GM18505 (cell line): ENCODE measurements around the gene PCDHGA2.
"Not testable (repeated sequence)": the region's sequence is repeated elsewhere in the genome, so short reads cannot be mapped to it uniquely, and the experiment has no call there.

Experiments used
- ATAC-seq: cut with Tn5 transposase; IDR thresholded peaks from one replicate; pipeline ENCODE4 v1.9.1; 2021; ENCODE audit not compliant: unreplicated experiment
- POLR2A ChIP-seq: IDR thresholded peaks from 4 replicates; pipeline ENCODE4 v1.6.1; 2011; ENCODE audit warnings: borderline replicate concordance; ENCODE audit not compliant: insufficient read depth, insufficient read length; ENCODE audit errors: extremely low read depth

The PCDHGA2 gene

DNA sequence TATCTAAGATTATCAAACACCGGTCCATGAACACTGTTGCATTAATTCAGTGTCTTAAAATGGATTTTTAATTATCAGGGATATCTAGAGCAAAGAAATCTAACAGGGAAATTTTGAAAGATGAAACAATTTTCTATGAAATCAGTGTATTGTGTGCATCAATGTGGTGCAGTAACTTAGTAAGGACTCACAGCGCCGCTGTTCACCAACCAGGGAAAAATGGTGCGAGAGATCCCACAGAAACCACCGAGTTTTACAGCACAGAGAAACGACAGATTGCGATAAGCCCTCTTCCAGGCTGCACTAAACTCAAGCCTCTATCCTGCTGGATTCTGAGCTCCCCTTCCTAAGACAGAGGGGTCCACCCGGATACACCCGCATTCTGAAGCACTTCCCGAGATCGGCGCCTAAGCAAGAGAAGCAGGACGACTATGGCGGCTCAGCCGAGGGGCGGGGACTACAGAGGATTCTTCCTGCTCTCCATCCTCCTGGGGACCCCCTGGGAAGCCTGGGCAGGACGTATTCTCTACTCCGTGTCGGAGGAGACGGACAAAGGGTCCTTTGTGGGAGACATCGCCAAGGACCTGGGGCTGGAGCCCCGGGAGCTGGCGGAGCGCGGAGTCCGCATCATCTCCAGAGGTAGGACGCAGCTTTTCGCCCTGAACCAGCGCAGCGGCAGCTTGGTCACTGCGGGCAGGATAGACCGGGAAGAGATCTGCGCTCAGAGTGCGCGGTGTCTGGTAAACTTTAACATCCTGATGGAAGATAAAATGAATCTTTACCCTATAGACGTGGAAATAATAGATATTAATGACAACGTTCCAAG lies 44.1 kb downstream of the PCDHGA2 start, which contains the start of gene PCDHGA7:
PCDHGA7 (plus strand) TSS at position 274 of the 826 bp plus-strand sequence; CDS start at position 432, 158 bp downstream.
- no peak for TF ChIP-seq POLR2A
- no peak for ATAC-seq

GRCh38 chr5:141383345-141383744 lies 44.8 kb downstream of the PCDHGA2 start:
- no peak for TF ChIP-seq POLR2A
- ATAC-seq: no peak

- no peak for ATAC-seq
- TF ChIP-seq POLR2A: no peak
Measured at GRCh38 chr5:141384471-141385267, 46.1 kb downstream of the PCDHGA2 start.

DNA sequence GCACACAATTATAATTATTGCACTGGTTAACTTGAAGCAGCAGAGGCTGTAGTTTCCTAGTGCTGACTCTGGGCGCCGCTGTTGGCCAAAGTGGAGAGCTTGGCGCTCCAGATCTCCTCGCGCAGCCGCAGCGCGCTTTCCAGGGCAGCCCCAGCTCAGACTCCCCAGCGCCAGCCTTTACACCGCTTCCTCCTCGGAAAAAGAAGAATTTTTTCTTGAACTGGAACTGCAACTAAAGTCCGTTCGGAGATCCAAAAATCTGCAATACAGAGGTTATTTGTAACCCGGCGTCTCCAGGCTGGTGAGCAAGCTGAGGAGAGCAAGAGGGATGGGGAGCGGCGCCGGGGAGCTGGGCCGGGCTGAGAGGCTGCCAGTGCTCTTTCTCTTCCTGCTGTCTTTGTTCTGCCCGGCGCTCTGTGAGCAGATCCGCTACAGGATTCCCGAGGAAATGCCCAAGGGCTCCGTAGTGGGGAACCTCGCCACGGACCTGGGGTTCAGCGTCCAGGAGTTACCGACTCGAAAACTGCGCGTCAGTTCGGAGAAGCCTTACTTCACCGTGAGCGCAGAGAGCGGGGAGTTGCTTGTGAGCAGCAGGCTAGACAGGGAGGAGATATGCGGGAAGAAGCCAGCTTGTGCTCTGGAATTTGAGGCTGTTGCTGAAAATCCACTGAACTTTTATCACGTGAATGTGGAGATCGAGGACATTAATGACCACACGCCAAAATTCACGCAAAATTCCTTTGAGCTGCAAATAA lies 49.2 kb downstream of the PCDHGA2 start, which contains the start of gene PCDHGB4:
PCDHGB4 (plus strand) TSS at position 142 of the 755 bp plus-strand sequence; CDS start at position 329, 187 bp downstream.
- ATAC-seq: not testable (repeated sequence)

GRCh38 chr5:141388661-141389060 lies 50.1 kb downstream of the PCDHGA2 start:
- no peak for TF ChIP-seq POLR2A
- no peak for ATAC-seq

DNA sequence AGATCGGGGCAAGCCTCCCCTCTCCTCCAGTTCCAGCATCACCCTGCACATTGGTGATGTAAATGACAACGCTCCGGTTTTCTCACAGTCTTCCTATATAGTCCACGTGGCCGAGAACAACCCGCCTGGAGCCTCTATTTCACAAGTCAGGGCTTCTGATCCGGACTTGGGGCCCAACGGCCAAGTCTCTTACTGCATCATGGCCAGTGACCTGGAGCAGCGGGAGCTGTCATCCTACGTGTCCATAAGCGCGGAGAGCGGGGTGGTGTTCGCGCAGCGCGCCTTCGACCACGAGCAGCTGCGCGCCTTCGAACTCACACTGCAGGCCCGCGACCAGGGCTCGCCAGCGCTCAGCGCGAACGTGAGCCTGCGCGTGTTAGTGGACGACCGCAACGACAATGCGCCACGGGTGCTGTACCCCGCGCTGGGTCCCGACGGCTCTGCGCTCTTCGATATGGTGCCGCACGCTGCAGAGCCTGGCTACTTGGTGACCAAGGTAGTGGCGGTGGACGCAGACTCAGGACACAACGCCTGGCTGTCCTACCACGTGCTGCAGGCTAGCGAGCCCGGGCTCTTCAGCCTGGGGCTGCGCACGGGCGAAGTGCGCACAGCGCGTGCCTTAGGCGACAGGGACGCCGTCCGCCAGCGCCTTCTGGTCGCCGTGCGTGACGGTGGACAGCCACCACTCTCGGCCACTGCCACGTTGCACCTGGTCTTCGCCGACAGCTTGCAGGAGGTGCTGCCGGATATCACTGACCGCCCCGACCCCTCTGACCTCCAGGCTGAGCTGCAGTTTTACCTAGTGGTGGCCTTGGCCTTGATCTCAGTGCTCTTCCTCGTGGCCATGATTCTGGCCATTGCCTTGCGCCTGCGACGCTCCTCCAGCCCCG lies 50.8 kb downstream of the PCDHGA2 start:
- TF ChIP-seq POLR2A: no peak
- no peak for ATAC-seq

DNA sequence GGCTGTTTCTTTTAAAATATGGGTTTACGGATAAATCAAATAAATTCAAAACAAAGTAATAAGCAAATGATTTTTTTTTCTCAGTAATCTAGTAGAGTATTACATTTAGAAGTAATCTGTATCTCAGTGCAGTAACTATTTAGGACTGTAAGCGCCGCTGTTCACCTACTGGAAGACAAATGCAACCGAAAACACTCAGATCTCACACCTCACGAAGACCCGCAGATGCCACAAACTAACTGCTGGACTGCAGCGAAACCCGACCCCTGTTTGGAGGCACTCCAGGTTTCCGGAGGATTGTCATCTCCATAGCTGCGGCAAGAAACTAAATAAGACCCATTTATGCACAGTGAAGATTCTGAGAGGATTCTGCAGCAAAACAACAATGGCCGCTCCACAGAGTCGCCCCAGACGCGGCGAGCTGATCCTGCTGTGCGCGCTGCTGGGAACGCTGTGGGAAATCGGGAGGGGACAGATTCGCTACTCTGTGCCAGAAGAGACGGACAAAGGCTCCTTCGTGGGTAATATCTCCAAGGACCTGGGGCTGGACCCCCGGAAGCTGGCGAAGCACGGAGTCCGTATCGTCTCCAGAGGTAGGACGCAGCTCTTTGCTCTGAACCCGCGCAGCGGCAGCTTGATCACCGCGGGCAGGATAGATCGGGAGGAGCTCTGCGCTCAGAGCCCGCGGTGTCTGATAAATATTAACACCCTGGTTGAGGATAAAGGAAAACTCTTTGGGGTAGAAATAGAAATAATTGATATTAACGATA lies 54.1 kb downstream of the PCDHGA2 start, which contains the start of gene PCDHGA8:
PCDHGA8 (plus strand) TSS at position 205 of the 770 bp plus-strand sequence; CDS start at position 386, 181 bp downstream.
- no peak for TF ChIP-seq POLR2A
- ATAC-seq: no peak
